HG02885 (cell line): ENCODE measurements around the gene INPP4B.

Source experiments
- ATAC-seq: cut with Tn5 transposase; IDR thresholded peaks from one replicate; pipeline ENCODE4 v1.9.1; 2021; ENCODE audit warnings: mild to moderate bottlenecking; ENCODE audit not compliant: unreplicated experiment, poor library complexity

INPP4B gene

GRCh38 chr4:142846108-142846728 lies at the start of gene INPP4B:
Gene INPP4B (minus strand): TSS chr4:142846301.
- peak; percentile 31 for ATAC-seq

DNA sequence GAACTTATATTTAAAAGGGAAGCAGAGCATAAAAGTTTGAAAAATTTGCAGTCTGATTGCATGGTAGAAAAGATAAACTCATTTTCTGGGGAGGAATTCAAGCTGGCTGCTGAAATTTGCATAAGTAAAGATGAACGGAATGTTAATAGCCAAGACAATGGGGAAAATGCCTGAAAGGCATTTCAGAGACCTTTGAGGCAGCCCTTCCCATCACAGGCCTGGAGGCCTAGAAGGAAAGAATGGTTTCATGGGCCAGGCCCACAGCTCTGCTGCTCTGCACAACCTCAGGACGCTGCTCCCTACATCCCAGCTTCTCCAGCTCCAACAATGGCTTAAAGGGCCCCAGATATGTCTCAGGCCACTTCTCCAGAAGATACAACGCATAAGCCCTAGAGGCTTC lies 46.9 kb upstream of the INPP4B start:
- ATAC-seq: no peak

GRCh38 chr4:142886566-142886965 lies 40.5 kb upstream of the INPP4B start:
- no peak for ATAC-seq

DNA sequence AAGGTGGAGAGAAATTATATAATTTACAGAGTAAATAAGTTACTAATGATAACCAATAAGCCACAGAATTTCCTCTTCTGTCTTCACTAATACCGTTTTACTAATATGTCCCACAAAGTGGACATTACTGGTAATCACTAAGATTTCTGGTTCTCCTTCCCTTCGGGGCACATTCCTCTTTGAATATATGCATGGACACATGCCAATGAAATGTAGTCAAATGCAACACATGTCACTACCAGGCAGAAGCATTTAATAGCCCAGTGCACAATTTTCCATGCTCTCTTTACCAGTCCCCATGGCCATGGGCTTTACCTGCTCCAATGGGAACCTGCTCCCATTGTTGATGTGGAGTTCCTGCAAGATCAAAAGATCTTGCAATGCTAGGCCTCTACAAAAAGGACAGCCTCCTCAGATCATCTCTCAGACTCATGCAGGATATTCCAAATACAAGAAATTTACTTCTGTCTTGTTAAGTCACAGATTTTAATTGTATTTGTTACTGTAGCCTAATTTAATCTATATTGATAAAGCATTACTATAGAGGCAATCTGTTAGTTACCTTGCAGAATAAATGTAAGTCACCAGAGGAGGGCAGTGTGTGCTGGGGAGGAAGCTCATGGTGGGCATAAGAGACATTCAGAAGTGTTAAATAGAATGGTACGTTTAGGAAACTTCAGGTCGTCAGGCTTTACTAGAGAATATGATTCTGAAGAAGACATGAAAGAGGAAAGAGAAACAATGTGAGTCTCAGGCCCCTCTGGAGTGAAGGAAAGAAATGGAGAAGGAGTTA lies 37.1 kb upstream of the INPP4B start:
- no peak for ATAC-seq

DNA sequence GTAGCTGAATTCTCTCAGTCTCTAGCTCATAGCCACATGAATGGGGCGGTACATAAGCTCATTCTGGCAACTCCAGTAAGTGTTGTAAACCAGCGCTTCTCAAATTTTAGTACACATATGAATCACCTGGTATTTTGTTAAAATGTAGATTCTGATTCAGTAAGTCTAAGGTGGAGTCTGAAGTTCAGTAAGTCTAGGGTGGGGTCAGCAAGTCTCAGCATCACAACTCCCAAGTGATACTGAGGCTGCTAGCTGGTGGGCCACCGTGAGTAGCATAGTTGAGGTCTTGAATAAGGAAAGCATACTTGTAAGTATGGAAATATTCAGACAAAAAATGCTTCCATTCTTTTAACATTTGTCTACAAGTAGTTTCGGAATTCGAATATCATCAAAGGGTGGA lies 36.1 kb upstream of the INPP4B start:
- no peak for ATAC-seq

GRCh38 chr4:142881331-142881730 lies 35.2 kb upstream of the INPP4B start:
- ATAC-seq: no peak

GRCh38 chr4:142875117-142875516 lies 29.0 kb upstream of the INPP4B start:
- ATAC-seq: no peak

GRCh38 chr4:142874684-142875083 lies 28.6 kb upstream of the INPP4B start:
- ATAC-seq: no peak

GRCh38 chr4:142866685-142867084 lies 20.6 kb upstream of the INPP4B start:
- ATAC-seq: no peak

- no peak for ATAC-seq
Observed at GRCh38 chr4:142861351-142861750, 15.2 kb upstream of the INPP4B start.

- no peak for ATAC-seq
Observed at GRCh38 chr4:142858965-142859364, 12.9 kb upstream of the INPP4B start.

DNA sequence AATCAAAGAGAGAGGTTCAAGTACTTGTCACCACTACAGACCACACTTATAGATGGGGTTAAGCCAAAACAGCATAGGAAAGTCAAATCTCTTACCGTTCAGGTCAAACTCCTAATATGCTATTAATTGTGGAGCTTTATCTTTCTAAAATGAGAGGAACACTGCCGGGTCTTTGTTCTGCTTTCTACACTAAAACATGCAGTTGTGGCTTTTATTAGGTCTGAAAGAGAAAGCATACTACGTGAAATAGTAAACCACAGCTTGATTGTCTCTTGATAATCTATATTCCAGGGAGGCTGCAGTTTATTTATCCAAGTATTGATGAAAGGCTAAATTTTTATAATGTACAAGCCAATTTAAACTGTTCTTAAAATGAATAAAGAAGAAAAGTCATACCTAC lies 12.3 kb upstream of the INPP4B start:
- no peak for ATAC-seq

DNA sequence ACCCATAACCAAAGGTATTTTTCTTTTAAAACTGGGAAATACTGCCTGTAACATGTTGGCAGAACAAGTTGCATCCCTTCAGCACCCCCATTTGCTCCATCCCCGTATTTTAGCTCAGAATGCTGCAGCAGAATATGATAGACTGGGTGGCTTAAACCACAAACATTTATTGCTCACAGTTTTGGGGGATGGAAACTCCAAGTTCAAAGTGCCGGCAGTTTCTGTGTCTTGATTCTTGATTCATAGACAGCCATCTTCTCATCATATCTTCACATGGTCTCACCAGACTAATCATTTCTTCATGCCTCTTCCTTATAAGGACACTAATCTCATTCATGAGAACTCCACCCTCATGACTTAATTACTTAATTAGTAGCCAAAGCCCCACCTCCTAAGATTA lies 10.5 kb upstream of the INPP4B start:
- ATAC-seq: no peak

GRCh38 chr4:142850478-142850877 lies 4.4 kb upstream of the INPP4B start:
- ATAC-seq: no peak

GRCh38 chr4:142846729-142847596 lies 862 bp upstream of the INPP4B start:
- peak; percentile 61 for ATAC-seq

DNA sequence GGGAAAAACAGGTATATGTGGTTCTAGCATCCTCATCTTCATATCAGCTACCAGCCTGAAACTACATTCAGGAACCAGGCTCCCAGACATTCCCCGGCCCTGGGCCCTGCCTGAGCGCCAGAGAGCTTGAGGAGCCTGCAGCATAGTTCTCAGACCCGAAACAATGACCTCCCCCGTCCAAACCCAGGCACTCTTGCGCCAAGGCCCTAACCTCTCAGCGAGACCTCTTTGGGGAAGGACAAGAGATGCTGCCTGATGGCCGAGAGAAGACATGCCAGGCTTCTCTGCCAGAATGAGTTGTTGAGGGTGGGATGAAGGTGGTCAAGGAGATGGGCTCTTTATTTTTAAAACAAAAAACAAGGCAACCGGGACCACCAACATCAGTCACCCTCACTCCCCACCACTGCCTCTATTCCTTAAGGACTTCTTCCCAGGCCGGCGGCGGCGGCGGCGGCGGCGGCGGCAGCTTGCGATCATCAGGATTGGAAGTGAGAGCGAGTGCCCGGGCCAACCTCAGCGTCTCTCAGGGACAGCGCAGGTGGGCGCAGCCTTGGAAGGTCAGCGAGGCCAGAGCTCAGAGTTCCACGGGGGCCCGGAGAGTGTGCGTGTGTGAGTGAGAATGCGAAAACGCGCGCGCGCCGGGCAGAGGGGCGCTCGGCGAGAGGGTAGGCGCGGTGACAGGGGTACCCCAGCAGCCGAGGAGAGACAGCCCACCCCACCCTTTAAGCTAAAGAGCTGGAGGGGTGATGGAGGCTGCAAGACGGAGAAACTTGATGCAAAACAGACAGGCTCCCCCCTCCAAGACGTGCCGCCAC lies 601 bp downstream of the INPP4B start:
- no peak for ATAC-seq

- ATAC-seq: no peak
Observed at GRCh38 chr4:142844782-142845181, 1.3 kb downstream of the INPP4B start.

DNA sequence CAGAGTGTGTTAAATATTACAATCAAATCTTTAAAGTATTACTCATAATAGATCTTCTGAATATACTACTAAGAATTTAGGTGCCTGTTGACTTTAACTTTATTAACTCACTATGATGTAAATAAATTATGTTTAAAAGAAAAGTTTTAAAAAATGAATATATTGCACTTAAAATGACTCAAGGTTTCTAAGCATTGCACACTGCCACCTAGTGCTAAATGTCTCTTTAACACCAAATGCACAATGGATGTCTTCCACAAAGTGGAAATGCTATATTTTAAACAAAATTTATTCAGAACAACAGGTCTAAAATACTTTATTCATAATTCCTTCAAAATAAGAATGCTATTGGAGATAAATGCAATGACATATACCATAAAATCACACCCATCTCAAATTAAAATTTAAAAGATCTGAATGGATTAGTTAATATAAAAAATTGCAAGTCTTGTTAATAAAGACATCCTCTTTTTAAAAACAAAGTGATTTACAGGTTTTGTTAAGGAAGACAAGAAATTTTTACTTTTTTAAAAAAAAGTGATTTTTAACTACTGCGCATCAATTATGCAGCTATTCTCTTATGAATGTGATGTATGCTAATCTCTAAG lies 5.5 kb downstream of the INPP4B start:
- ATAC-seq: peak; percentile 61

DNA sequence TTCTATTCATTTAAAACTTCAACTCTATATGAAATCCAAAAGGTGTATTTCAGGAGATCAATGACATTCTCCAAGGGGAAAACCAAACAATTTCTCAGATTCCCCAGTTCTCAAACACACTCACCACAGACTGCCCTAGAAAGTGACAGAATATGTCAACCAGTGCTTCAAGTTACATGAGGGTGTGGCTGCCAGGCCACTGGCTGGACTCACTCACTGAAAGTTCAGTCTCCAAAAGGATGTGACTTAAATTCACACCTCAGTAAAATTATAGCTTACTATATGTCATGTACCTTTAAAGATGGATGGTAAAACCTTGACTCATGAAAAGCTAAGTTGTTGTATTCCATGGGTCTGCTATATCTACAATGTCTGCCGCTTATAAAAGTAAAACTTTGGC lies 7.3 kb downstream of the INPP4B start:
- no peak for ATAC-seq

DNA sequence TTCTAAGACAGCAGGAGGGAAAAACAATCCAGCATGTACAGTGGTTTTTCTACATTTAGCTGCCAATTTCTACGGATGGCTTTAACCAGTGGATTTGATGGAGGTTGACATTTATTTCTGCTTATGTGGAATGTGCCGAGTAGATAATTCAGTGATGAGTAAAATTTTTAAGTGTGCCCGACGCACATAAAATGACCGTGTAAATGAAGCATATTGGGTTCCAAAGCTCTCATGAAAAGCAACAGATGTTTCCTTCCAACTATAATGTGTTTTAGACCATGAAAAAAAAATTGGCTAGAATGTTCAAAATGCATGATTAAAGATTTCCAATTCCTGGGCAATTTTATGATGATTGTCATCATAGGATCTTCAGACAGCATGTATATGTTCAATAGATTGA lies 14.1 kb downstream of the INPP4B start:
- ATAC-seq: no peak
